NCI-H345 treated with DMSO at 0.1 percent for 48 hours (cell line): Measurements from ENCODE around the gene EPHA7.

Experiments used
- DNase-seq: peaks from one replicate; lab custom pipeline; 2025; ENCODE audit not compliant: unreplicated experiment; lab: John Stamatoyannopoulos, UW

Gene EPHA7

DNA sequence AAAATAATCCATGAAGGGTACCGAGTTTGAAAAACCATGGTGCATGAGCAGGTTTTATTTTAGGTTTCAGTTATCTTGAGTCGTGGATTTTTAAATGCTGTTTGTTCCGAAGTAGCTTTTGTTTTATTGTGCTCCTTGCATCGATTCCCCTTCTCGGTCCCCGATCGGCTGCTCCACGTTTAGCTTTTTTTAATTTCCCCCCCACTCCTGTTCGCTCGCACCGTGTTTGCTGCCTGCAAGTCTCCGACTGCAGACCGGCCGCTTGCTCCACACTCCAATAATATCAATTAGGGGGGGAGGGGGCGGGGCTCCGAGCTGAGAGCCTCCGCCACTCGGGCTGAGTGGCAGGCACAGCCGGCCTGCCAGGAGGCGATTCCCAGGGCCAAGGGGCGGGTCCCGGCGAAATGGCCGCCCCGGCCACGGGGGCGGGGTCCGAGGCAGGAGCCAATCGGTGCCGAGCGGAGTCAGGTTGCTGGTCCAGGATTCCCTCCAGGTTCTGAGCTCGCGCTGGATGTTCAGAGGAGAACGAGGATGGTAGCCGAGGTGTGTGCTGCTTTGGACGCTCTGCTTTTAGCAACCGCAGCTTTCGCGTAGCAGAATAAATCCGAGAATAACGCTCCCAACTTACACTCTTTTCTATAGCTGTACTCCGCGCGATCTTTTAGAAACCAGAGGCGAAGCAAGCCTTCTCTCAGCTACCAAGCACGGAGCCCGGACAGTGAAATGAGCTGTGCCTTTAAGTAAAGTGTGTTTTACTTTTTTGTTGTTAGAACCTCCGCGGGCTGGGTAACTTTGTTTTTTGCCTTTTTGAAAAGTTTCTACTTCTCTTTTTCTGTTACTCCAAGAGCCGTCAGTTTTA, at the start of gene EPHA7:
EPHA7 (minus strand) TSS at position 256 of the 859 bp plus-strand sequence; CDS start at position 38, 218 bp downstream.
- peak; percentile 96 for DNase-seq

- no peak for DNase-seq
Measured at GRCh38 chr6:93468291-93468690, 48.9 kb upstream of the EPHA7 start.

DNA sequence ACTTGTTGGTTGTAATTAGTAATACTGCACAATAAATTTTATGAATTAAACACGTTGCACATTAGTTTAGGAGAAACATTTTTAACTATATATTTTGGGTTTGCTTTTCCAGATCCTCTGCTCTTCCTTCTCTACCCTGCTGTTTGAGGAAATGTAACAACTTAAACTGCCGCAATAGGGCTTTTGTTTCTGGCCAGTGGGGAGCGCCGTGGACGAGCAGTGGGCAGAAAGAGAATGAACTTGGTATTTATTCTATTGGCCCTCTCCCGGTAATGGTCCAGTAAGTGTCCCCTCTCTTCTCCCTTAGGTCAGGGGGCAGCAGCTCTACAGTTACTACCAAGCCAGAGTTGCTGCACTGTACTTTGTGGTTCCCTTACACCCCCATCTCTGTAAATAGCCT, 35.2 kb upstream of the EPHA7 start:
- no peak for DNase-seq

GRCh38 chr6:93453956-93454355, 34.6 kb upstream of the EPHA7 start:
- DNase-seq: no peak

DNA sequence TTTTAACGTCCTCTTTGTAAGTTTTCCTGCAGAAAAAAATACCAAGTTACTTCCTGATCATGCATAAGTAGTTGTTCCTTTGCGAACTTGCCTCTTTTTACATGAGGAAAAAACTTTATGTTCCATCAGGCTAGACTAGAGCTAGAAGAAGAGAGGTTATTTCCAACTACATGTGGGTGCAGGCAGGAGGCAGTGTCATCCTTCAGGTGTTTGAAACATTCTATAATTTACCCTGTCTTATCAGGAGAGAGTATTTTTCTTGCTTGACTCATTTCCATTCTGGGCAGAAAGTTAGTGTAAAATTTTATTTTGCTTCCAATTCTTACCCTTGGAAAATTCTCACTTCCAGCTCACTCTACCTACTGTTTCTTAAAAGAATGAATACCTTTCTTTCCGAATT, 28.5 kb upstream of the EPHA7 start:
- no peak for DNase-seq

GRCh38 chr6:93437491-93437890, 18.1 kb upstream of the EPHA7 start:
- DNase-seq: no peak

DNA sequence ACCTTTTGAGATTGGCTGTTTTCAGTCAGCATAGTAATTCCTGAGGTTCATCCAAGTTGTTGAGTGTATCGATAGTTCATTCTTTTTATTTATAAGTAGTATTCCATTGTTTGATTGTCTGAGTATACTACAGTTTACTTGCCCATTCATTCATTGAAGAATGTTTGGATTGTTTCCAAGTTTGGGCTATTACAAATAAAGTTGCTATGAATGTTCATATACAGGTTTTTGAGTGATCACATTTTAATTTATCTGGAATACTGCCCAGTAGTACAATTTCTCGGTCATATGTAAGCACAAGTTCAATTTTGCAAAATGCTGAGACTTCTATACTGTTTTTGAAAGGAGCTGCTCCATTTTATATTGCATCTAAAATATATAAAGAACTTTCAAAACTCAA, 14.2 kb upstream of the EPHA7 start:
- DNase-seq: no peak

DNA sequence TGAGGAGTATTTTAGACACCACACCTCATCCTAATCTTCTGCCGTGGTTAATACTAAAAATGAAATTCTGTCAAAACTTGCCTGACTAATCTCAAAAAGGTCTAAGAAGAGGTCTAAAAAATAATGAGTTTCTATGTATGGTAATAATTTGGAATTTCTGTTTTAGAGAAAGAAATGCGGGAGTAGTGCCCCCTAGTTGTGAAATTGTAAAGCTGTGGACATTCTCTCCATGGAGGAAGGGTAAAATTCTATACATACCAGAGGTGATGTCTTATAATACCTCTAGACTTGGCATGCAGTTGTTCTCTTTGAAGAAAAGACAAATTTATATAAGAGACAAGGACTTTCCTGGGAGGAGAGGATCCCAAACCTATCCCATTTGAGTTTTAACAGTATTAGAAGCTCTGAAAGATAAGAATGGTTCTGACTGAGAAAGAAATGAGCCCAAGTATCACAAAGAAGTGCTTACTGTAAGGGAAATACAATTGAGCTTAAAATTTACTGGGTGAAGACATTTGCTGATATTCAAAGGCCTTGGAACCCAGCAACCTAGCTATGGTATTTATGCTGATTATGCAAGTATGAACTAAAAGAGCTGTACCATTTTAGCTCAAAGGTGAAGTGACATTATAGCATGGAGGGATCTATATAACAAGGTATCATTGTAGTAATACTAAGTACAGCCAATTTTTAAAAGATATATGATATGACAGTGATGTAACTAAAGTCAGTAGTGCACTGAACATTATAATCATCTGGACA, 5.1 kb upstream of the EPHA7 start:
- no peak for DNase-seq

- DNase-seq: peak; percentile 32
Measured at GRCh38 chr6:93423542-93423941, 4.2 kb upstream of the EPHA7 start.

GRCh38 chr6:93420163-93420795, 920 bp upstream of the EPHA7 start:
- DNase-seq: peak; percentile 46

DNA sequence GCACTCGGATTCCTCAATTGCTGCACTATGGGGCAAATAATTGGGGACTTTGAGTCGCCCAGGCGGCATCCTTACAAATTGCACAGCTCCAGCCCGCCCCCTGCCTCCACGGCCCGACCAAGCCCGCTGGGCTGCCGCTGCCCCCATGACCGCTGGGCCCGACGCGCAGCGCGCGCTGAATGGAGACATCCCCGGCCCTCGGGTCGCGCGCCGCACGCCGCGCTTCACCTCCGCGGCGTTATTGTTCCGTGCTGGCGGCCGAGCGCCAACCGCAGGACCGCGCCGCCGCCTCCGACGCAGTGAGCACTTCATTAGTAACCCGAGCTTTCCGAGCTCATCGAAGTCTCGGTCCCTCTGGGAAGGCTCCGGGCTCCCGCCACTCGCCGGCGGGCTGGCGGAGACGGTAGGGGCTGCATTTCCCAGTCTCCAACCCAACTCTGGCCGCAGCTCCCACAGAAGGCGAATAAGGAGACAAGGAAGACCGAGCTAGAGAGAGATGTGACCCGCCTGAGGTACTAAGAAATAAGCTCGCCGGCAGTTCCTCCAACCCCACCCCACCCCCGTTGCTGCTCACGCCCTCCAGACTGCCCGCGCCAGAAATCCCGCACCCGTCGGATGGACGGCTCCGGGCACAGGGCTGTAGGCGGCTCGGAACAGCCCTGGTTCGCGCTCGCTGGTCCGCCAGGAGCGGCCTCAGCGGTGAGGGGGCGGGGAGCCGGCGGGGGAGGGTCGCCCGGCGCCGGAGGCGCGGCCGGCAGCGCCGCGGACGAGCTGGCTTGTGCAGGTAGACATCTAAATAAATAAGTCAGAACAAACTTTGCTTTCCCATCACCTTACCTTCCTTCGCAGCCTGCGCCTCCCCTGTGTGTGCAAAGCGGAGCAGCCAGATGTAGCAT, 703 bp downstream of the EPHA7 start:
- peak; percentile 67 for DNase-seq

DNA sequence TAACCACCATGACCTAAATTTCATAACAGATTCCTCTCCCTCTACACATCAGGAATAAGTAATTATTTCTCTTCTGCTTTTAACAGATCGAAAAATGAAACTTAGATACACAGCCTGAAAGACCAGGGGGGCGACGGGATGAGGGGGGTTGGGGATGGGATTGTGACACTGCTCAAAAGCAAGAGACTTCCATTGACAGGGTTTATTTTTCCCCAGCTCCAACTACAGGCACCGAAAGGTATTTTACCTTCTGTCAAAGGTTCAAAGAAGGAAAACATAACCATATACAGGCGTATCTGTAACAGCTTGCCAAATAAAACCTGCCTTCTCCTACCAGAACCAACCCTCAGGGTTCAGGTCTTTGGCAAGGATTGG, 1.3 kb downstream of the EPHA7 start:
- peak; percentile 67 for DNase-seq

GRCh38 chr6:93417421-93418013, 1.8 kb downstream of the EPHA7 start:
- peak; percentile 44 for DNase-seq

GRCh38 chr6:93416571-93417420, 2.6 kb downstream of the EPHA7 start:
- peak; percentile 84 for DNase-seq

DNA sequence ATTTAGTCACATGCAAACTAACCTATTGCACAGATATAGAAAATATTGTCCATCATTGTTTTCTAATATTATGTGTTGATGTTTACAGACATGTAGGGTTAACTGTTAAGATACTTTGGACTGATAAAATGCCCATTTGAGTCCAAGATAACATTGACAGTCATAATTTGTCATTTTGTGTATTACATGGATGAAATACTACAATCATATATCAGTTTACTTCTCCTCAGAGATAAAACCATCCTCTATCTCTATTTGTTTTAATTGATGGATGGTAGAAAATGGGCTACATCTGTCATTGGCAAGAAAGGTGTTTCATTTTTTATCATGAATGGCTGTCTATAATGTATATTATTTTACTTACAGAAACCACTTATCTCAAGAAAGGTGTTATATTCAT, 6.2 kb downstream of the EPHA7 start:
- no peak for DNase-seq

DNA sequence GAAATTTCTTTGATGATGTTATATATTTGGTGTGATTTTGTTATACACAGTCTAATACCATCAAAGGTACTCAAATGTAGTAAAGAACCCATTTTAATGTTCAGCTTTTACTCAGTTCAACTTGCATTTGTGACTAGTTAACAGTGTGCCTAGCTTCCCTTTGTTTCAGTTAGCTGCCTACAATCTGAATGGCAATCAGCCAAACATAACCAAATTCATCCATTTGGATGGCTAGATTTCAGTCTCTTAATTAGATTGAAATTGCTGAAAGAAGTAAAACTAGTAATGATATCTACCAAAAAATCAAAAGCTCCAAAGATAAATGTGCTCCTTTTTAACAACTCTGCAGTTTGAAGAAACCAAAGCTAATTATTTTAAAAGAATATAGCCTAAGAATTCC, 6.9 kb downstream of the EPHA7 start:
- no peak for DNase-seq

GRCh38 chr6:93407186-93407585, 12.2 kb downstream of the EPHA7 start:
- DNase-seq: peak; percentile 50

GRCh38 chr6:93403390-93403789, 16.0 kb downstream of the EPHA7 start:
- no peak for DNase-seq

DNA sequence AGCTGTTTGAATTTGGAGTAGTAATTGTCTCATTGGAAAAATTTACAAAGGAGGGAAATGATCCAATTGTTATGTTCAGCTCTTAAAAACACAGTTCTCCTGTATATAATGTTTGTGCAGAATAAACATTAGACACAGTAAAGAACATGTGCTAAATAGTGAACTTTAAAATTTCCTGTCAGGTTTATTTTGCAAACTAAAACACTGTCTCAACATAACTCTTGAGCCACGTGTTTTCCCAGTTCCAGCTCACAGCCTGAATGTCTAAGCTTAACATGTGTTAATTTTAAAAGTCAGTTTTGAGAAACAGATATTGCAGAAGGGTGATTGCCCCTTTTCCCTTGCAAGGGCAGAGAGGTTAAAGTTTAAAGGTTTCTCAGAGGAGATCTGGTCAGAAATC, 20.6 kb downstream of the EPHA7 start:
- no peak for DNase-seq
